Calu3 (cell line): Measurements from ENCODE around the gene ACOT13. TPM values are rescaled to one million over a fixed set of nuclear protein-coding genes. Genes with fewer than 3 reads are reported as not detected.
"Not testable (repeated sequence)": the region's sequence is repeated elsewhere in the genome, so short reads cannot be mapped to it uniquely, and the experiment has no call there.

Experiments used
- BruUV-seq: library from RNA; stranded (reverse); fragments of 400-500 nt; replicated peaks from 2 replicates; lab custom pipeline; 2021; lab: Mats Ljungman, UMichigan
- CTCF ChIA-PET: fragments of 300-600 bp; sonication (Branson Sonifier 250); formaldehyde crosslinking; loops from one replicate; lab custom pipeline; 2022; ENCODE audit warnings: antibody characterized with exemption; lab: Charles Lee
- DNase-seq: peaks from one replicate; pipeline ENCODE4 v3.0.0; 2022
- H3K27ac Mint-ChIP-seq: one replicate; pipeline ENCODE4 v1.8.0; 2022; ENCODE audit warnings: mixed read lengths; ENCODE audit not compliant: unreplicated experiment
- H3K27me3 Mint-ChIP-seq: one replicate; pipeline ENCODE4 v1.8.0; 2022; ENCODE audit warnings: mixed read lengths; ENCODE audit not compliant: unreplicated experiment
- H3K36me3 Mint-ChIP-seq: one replicate; pipeline ENCODE4 v1.8.0; 2022; ENCODE audit warnings: mild to moderate bottlenecking, moderate library complexity, mixed read lengths; ENCODE audit not compliant: insufficient read depth, unreplicated experiment
- H3K4me1 Mint-ChIP-seq: one replicate; pipeline ENCODE4 v1.8.0; 2022; ENCODE audit warnings: mild to moderate bottlenecking, low read depth, mixed read lengths; ENCODE audit not compliant: unreplicated experiment
- H3K4me3 Mint-ChIP-seq: one replicate; pipeline ENCODE4 v1.8.0; 2022; ENCODE audit warnings: mild to moderate bottlenecking, low read depth, moderate library complexity, mixed read lengths; ENCODE audit not compliant: unreplicated experiment
- H3K9me3 Mint-ChIP-seq: one replicate; pipeline ENCODE4 v1.8.0; 2022; ENCODE audit warnings: low read depth, mixed read lengths; ENCODE audit not compliant: unreplicated experiment
- CTCF ChIP-seq: fragments of 200-600 bp; IDR thresholded peaks from one replicate; pipeline ENCODE4 v1.8.0; 2022; ENCODE audit warnings: antibody characterized with exemption; ENCODE audit not compliant: unreplicated experiment
- intact Hi-C: fragments of 100-400 bp; cut with micrococcal nuclease; formaldehyde crosslinking; loops from one replicate; pipeline ENCODE4 v1.10.0; 2022; ENCODE audit not compliant: unreplicated experiment
- total RNA-seq: library from RNA; stranded (reverse); gene quantifications from 2 replicates; pipeline ENCODE4 v1.2.3, GENCODE V29; 2022

The ACOT13 gene
- total RNA-seq, 1 experiment from 2014 or later: 78.9 TPM

GRCh38 chr6:24655215-24655614 lies 11.7 kb upstream of the ACOT13 start:
- Mint-ChIP-seq H3K36me3 (peaks cover 36% of the 10 kb centered on the region), H3K4me1 (peaks cover 28% of the 10 kb centered on the region), H3K9me3 (no peaks in the 10 kb centered on the region), H3K27me3 (no peaks in the 10 kb centered on the region), H3K4me3 (no peak overlapping the region), H3K27ac (no peak overlapping the region)
- no TSS peak for BruUV-seq
- intact Hi-C loops: no loop called here
- no peak for TF ChIP-seq CTCF
- CTCF ChIA-PET: interaction anchor here (0.7 kb wide), 1 partner anchor 21 kb away, joined by 3 read pairs; no protein-coding TSS in a partner anchor
- DNase-seq: no peak

- Mint-ChIP-seq H3K9me3 (no peaks in the 10 kb centered on the region), H3K27me3 (no peaks in the 10 kb centered on the region), H3K4me3 (no peak overlapping the region), H3K4me1 (peaks cover 56% of the 10 kb centered on the region), H3K27ac (peak overlapping the region; percentile 50), H3K36me3 (peaks cover 35% of the 10 kb centered on the region)
- intact Hi-C loops: no loop called here
- no TSS peak for BruUV-seq
- CTCF ChIA-PET: no interaction called here
- peak; percentile 33 for DNase-seq
- TF ChIP-seq CTCF: no peak
Measured at GRCh38 chr6:24658573-24659560, 8.0 kb upstream of the ACOT13 start.

- intact Hi-C loops: no loop called here
- H3K4me3 Mint-ChIP-seq: no peak overlapping the region
- no peak overlapping the region for H3K27ac Mint-ChIP-seq
- TF ChIP-seq CTCF: no peak
- no peaks in the 10 kb centered on the region for H3K27me3 Mint-ChIP-seq
- H3K4me1 Mint-ChIP-seq: peaks cover 61% of the 10 kb centered on the region
- H3K36me3 Mint-ChIP-seq: peaks cover 37% of the 10 kb centered on the region
- CTCF ChIA-PET: no interaction called here
- no peaks in the 10 kb centered on the region for H3K9me3 Mint-ChIP-seq
- BruUV-seq: TSS peak; percentile 26
- no peak for DNase-seq
Measured at GRCh38 chr6:24659561-24659960, 7.3 kb upstream of the ACOT13 start.

GRCh38 chr6:24660105-24660504 lies 6.8 kb upstream of the ACOT13 start:
- Mint-ChIP-seq H3K9me3 (no peaks in the 10 kb centered on the region), H3K4me3 (no peak overlapping the region), H3K36me3 (peaks cover 41% of the 10 kb centered on the region), H3K27ac (no peak overlapping the region), H3K27me3 (no peaks in the 10 kb centered on the region), H3K4me1 (peaks cover 67% of the 10 kb centered on the region)
- intact Hi-C loops: no loop called here
- no TSS peak for BruUV-seq
- TF ChIP-seq CTCF: no peak
- CTCF ChIA-PET: no interaction called here
- no peak for DNase-seq

GRCh38 chr6:24661759-24662158 lies 5.1 kb upstream of the ACOT13 start:
- CTCF ChIA-PET, H3K9me3 Mint-ChIP-seq, BruUV-seq, DNase-seq, H3K4me3 Mint-ChIP-seq, H3K27ac Mint-ChIP-seq, intact Hi-C loops, H3K27me3 Mint-ChIP-seq: not testable (repeated sequence)
- Mint-ChIP-seq H3K36me3 (peaks cover 45% of the 10 kb centered on the region), H3K4me1 (peaks cover 63% of the 10 kb centered on the region)
